IPS-18a (cell line): ENCODE results near the gene PACRG.

Experiments
- H3K27ac ChIP-seq: one replicate; pipeline ENCODE4 v1.5.1; 2013; ENCODE audit warnings: low read length
- H3K27me3 ChIP-seq: one replicate; pipeline ENCODE4 v1.6.1; 2013; ENCODE audit warnings: mild to moderate bottlenecking, low read length; ENCODE audit not compliant: control insufficient read depth, insufficient read depth
- H3K36me3 ChIP-seq: one replicate; pipeline ENCODE4 v1.6.1; 2013; ENCODE audit warnings: low read depth, low read length; ENCODE audit not compliant: control insufficient read depth
- H3K4me1 ChIP-seq: one replicate; pipeline ENCODE4 v1.6.1; 2013; ENCODE audit warnings: low read depth, low read length; ENCODE audit not compliant: control insufficient read depth
- H3K4me3 ChIP-seq: one replicate; pipeline ENCODE4 v1.5.1; 2013; ENCODE audit warnings: low read length
- H3K9ac ChIP-seq: one replicate; pipeline ENCODE4 v1.6.1; 2013; ENCODE audit warnings: mild to moderate bottlenecking, low read length, moderate library complexity
- H3K9me3 ChIP-seq: one replicate; pipeline ENCODE4 v1.6.1; 2013; ENCODE audit warnings: low read depth, low read length; ENCODE audit not compliant: control insufficient read depth

PACRG gene

GRCh38 chr6:163092876-163093275 lies 365.1 kb downstream of the PACRG start:
- H3K4me3 ChIP-seq: no peak overlapping the region
- peaks cover 13% of the 10 kb centered on the region for H3K4me1 ChIP-seq
- no peak overlapping the region for H3K27ac ChIP-seq
- no peaks in the 10 kb centered on the region for H3K27me3 ChIP-seq
- H3K9me3 ChIP-seq: no peaks in the 10 kb centered on the region
- no peaks in the 10 kb centered on the region for H3K36me3 ChIP-seq
- no peak overlapping the region for H3K9ac ChIP-seq

GRCh38 chr6:163094881-163095280 lies 367.1 kb downstream of the PACRG start:
- Histone ChIP-seq H3K9me3 (no peaks in the 10 kb centered on the region), H3K4me1 (peaks cover 20% of the 10 kb centered on the region), H3K4me3 (no peak overlapping the region), H3K27me3 (no peaks in the 10 kb centered on the region), H3K36me3 (no peaks in the 10 kb centered on the region), H3K27ac (no peak overlapping the region), H3K9ac (no peak overlapping the region)

- Histone ChIP-seq H3K9me3 (no peaks in the 10 kb centered on the region), H3K36me3 (no peaks in the 10 kb centered on the region), H3K4me3 (no peak overlapping the region), H3K27ac (no peak overlapping the region), H3K27me3 (no peaks in the 10 kb centered on the region), H3K4me1 (peaks cover 20% of the 10 kb centered on the region), H3K9ac (no peak overlapping the region)
Measured at GRCh38 chr6:163095401-163095800, 367.6 kb downstream of the PACRG start.

GRCh38 chr6:163098827-163099479 lies 371.2 kb downstream of the PACRG start:
- Histone ChIP-seq H3K9ac (no peak overlapping the region), H3K4me1 (peaks cover 11% of the 10 kb centered on the region), H3K36me3 (no peaks in the 10 kb centered on the region), H3K9me3 (no peaks in the 10 kb centered on the region), H3K4me3 (no peak overlapping the region), H3K27ac (no peak overlapping the region), H3K27me3 (no peaks in the 10 kb centered on the region)

GRCh38 chr6:163099621-163100171 lies 371.9 kb downstream of the PACRG start:
- no peak overlapping the region for H3K4me3 ChIP-seq
- peaks cover 7% of the 10 kb centered on the region for H3K4me1 ChIP-seq
- H3K27me3 ChIP-seq: no peaks in the 10 kb centered on the region
- no peak overlapping the region for H3K9ac ChIP-seq
- H3K36me3 ChIP-seq: no peaks in the 10 kb centered on the region
- H3K9me3 ChIP-seq: no peaks in the 10 kb centered on the region
- no peak overlapping the region for H3K27ac ChIP-seq

- Histone ChIP-seq H3K27ac (no peak overlapping the region), H3K9ac (no peak overlapping the region), H3K36me3 (no peaks in the 10 kb centered on the region), H3K4me3 (no peak overlapping the region), H3K27me3 (no peaks in the 10 kb centered on the region), H3K4me1 (peaks cover 7% of the 10 kb centered on the region), H3K9me3 (no peaks in the 10 kb centered on the region)
Measured at GRCh38 chr6:163100259-163100658, 372.5 kb downstream of the PACRG start.

GRCh38 chr6:163113358-163113962 lies 385.7 kb downstream of the PACRG start:
- Histone ChIP-seq H3K4me1 (no peaks in the 10 kb centered on the region), H3K4me3 (no peak overlapping the region), H3K36me3 (no peaks in the 10 kb centered on the region), H3K9ac (no peak overlapping the region), H3K27me3 (no peaks in the 10 kb centered on the region), H3K9me3 (peaks cover 11% of the 10 kb centered on the region), H3K27ac (no peak overlapping the region)

- H3K27me3 ChIP-seq: no peaks in the 10 kb centered on the region
- H3K4me3 ChIP-seq: no peak overlapping the region
- peaks cover 17% of the 10 kb centered on the region for H3K4me1 ChIP-seq
- H3K9ac ChIP-seq: no peak overlapping the region
- H3K27ac ChIP-seq: no peak overlapping the region
- H3K9me3 ChIP-seq: peaks cover 8% of the 10 kb centered on the region
- H3K36me3 ChIP-seq: no peaks in the 10 kb centered on the region
Measured at GRCh38 chr6:163118941-163119340, 391.2 kb downstream of the PACRG start.

GRCh38 chr6:163120223-163120622 lies 392.4 kb downstream of the PACRG start:
- no peak overlapping the region for H3K9ac ChIP-seq
- H3K4me1 ChIP-seq: peaks cover 17% of the 10 kb centered on the region
- no peaks in the 10 kb centered on the region for H3K27me3 ChIP-seq
- no peaks in the 10 kb centered on the region for H3K36me3 ChIP-seq
- peaks cover 8% of the 10 kb centered on the region for H3K9me3 ChIP-seq
- no peak overlapping the region for H3K4me3 ChIP-seq
- H3K27ac ChIP-seq: no peak overlapping the region

GRCh38 chr6:163121270-163121669 lies 393.5 kb downstream of the PACRG start:
- Histone ChIP-seq H3K4me3 (no peak overlapping the region), H3K9me3 (peaks cover 8% of the 10 kb centered on the region), H3K4me1 (peaks cover 17% of the 10 kb centered on the region), H3K27me3 (no peaks in the 10 kb centered on the region), H3K27ac (no peak overlapping the region), H3K36me3 (no peaks in the 10 kb centered on the region), H3K9ac (no peak overlapping the region)

GRCh38 chr6:163122365-163122764 lies 394.6 kb downstream of the PACRG start:
- Histone ChIP-seq H3K4me1 (peaks cover 17% of the 10 kb centered on the region), H3K9me3 (peaks cover 8% of the 10 kb centered on the region), H3K4me3 (no peak overlapping the region), H3K27me3 (no peaks in the 10 kb centered on the region), H3K27ac (peak overlapping the region; percentile 37), H3K9ac (no peak overlapping the region), H3K36me3 (no peaks in the 10 kb centered on the region)

- Histone ChIP-seq H3K36me3 (no peaks in the 10 kb centered on the region), H3K9me3 (peaks cover 8% of the 10 kb centered on the region), H3K4me1 (peaks cover 17% of the 10 kb centered on the region), H3K9ac (no peak overlapping the region), H3K27me3 (no peaks in the 10 kb centered on the region), H3K4me3 (peak overlapping the region; percentile 21), H3K27ac (no peak overlapping the region)
Measured at GRCh38 chr6:163123098-163123497, 395.3 kb downstream of the PACRG start.
